GM21528 (cell line): ENCODE results near the gene GPANK1.
A peak's percentile ranks its signal among the peaks of the same experiment; 100 is the strongest.
"Not testable (repeated sequence)": the region's sequence is repeated elsewhere in the genome, so short reads cannot be mapped to it uniquely, and the experiment has no call there.

Source experiments
- ATAC-seq: cut with Tn5 transposase; IDR thresholded peaks from one replicate; pipeline ENCODE4 v1.9.1; 2021; ENCODE audit warnings: mild to moderate bottlenecking, moderate library complexity; ENCODE audit not compliant: unreplicated experiment, low FRiP score

Gene GPANK1

GRCh38 chr6:31664790-31665500, at the start of gene GPANK1:
TSS of gene GPANK1 (minus strand) at chr6:31664997. CDS start at chr6:31664478, 519 bp downstream.
- ATAC-seq: peak; percentile 42

DNA sequence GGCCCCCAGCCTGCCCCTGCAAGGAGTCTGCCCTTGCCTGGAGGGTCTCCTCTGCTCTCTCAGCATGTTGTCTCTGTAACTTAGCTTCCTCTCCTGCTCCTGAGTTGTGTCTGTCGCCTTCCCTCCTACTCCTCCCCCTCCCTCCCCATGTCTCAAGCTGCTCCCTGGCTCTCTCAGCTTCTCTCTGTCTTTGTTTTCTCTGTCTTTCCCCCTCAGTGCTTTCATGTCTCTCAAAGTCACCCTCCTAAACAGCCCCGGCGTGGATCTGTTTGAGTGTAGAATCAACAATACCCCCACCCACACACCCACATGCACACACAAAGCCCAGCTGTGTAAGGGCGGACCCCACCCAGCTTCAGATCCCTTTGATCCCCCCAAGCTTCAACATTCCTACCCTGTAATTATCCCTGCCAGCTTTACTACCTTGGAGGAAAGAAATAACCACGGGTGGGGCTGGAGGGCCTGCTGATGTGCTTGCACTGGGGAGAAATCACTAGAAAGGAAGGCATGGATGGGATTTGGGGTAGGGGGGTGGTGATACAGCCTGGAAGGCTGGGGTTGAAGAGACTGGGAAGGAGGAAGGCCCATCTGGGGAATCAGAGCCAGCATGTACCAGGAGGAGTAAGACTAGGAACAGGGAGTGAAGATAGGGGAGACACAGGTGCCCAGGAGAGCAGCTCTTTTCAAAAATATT, 49.3 kb upstream of the GPANK1 start:
- ATAC-seq: no peak

DNA sequence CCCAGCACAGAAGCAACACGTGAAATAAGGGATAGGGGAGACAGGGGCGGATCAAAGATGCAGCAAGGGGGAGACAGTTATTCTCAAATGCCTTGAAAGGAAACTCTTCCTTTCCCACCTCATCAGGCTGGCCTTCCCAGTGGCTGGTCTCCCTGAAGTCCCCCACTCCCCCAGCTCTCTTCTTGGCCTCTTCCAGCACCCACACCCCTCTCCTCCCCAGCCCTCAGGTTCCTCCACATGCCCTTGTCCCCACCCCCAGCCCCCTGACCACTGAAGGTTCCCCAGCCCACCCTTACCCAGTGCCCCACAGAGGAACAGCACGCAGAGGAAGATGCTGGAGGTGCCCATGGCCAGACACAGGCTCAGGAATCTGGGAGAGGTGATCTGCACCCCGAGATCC, 48.7 kb upstream of the GPANK1 start:
- ATAC-seq: no peak

GRCh38 chr6:31712296-31712695, 47.5 kb upstream of the GPANK1 start:
- no peak for ATAC-seq

DNA sequence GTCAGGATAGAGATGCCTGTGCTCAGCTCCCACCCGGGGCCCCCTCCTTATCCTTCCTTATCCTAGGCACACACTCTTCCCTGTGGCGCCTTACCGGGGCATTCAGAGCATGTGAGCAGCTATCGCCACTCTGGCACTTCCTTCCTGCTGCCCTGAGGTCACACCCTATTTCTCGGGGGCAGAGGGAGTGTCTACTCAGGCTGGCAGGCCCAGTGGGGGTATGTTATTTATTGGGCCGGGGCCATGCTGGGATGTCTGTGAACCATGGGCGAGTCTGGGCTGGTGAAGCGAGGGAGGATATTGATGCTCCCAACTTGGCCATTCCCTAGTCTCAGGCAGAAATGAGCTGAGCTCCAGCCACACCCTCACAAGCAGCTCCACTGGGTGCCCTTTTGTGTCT, 46.4 kb upstream of the GPANK1 start:
- ATAC-seq: no peak

- ATAC-seq: no peak
These were observed 45.9 kb upstream of the GPANK1 start for GRCh38 chr6:31710523-31711219.

DNA sequence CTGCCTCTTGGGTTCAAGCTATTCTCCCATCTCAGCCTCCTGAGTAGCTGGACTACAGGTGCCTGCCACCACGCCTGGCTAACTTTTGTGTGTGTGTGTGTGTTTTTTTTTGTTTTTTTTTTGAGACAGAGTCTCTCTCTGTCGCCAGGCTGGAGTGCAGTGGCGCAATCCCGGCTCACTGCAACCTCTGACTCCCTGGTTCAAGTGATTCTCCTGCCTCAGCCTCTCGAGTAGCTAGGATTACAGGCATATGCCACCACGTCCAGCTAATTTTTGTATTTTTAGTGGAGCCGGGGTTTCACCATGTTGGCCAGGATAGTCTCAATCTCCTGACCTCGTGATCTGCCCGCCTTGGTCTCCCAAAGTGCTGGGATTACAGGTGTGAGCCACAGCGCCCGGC, 44.4 kb upstream of the GPANK1 start:
- ATAC-seq: not testable (repeated sequence)

DNA sequence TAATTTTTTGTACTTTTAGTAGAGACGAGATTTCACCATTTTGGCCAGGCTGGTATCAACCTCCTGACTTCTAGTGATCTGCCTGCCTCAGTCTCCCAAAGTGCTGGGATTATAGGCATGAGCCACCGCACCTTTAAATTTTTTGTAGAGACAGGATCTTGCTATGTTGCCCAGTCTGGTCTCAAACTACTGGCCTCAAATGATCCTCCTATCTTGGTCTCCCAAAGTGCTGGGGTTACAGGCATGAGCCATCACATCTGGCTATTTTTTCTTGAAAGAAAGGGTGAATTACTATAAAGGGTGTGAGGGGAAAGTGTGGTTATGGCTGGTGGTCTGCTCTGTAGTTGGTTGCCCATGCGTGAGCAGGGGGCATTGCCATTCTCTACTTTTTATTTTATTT, 43.4 kb upstream of the GPANK1 start:
- no peak for ATAC-seq

DNA sequence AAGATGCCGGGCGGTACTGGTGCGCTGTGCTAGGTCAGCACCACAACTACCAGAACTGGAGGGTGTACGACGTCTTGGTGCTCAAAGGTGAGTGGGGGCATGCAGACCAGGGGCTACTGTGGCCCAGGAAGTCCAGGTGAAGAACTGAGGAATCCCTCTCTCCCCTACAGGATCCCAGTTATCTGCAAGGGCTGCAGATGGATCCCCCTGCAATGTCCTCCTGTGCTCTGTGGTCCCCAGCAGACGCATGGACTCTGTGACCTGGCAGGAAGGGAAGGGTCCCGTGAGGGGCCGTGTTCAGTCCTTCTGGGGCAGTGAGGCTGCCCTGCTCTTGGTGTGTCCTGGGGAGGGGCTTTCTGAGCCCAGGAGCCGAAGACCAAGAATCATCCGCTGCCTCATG, 42.9 kb upstream of the GPANK1 start:
- no peak for ATAC-seq

DNA sequence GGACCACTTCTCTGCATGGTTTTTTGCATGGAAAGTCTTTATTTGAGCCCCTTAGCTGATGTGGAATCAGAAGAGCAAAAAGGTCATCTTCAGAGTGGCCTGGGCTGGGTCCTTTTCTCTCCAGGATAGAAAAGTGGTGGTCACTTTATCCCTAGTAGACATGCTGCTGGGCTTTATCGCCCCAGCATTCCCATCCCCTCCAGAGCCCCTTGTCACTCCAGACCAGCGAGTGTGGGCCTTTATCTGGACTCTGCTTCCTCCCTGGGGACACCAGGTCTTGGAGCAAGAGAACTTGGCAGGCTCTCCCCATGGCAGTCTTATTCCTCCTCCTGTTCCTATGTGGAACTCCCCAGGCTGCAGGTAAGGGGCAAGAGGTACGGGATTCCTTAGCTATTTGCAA, 41.8 kb upstream of the GPANK1 start, which contains the start of gene LY6G6F:
Gene LY6G6F (plus strand): TSS at position 268 of the 400 bp plus-strand sequence. CDS start 41 bp downstream, at position 309.
- ATAC-seq: no peak

DNA sequence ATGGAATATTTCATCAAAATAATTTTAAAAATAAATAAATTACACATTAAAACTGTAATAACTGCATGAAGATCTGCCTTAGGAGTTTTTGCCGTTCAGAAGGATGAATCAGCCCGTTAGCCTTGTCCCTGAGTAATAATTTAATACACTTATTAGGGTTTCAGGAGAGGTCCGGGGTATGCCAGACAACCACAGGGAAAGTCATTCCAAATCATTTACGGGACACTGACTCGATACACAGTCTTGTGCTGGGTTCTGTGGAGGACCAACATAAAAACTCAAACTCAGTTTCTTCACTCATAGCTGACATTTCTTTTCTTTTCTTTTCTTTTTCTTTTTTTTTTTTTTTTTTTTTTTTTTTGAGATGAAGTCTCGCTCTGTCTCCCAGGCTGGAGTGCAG, 41.1 kb upstream of the GPANK1 start:
- no peak for ATAC-seq

- peak; percentile 86 for ATAC-seq
These were observed 38.3 kb upstream of the GPANK1 start, which contains the start of gene ABHD16A for GRCh38 chr6:31702819-31703716. TSS of gene ABHD16A (minus strand) at chr6:31703324. CDS start at chr6:31703281, 43 bp downstream.

DNA sequence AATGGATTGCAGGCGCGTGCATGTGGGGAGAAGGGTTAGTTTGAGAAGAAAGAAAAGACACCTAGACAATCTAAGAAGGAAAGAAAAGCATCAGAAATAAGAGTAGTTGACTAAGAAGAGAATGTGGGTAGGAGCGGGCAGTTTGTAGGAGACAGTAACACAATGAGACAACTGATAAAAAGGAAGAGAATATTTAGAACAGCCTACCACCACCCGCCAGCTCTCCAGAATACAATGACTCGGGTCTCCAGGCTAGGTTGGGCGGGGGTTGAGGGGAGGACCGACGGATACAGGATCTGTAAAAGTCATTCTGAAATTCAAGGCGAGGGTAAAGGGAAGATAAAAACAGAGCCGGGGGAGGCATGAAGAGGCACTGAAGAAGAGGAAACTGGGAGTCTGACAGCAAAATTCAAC, 37.6 kb upstream of the GPANK1 start:
- no peak for ATAC-seq

- no peak for ATAC-seq
These were observed 37.0 kb upstream of the GPANK1 start for GRCh38 chr6:31701666-31702404.

DNA sequence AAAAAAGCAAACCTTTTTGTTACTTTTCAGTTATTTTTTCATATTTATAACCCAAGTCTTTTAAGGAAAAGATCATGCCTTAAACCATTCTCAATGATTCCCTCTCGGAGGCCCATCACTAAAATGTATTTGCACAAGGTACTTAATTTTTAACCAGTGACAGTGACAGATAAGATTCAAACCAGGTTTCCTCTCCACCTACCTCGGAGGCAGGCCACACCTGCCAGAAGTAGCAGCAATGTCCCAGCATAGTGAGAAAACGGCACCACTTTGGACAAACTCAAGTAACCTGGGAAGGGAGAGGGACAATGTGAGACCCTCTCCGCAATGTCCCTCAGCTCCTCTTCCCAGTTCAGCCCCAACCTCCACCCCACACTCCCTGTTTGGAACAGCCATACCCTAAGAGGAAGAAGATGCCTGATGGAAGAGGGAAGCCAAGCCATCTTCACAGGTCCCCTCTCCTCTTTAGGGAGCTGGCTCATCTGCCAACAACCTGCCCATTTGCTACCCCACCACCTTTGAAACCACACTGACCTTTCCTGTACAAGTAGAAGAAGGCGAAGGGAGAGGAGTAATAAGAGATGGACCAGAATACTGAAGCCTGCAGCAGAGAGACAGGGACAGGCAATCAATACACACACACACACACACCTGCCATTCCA, 36.1 kb upstream of the GPANK1 start:
- no peak for ATAC-seq

GRCh38 chr6:31697555-31697954, 32.8 kb upstream of the GPANK1 start:
- ATAC-seq: no peak

DNA sequence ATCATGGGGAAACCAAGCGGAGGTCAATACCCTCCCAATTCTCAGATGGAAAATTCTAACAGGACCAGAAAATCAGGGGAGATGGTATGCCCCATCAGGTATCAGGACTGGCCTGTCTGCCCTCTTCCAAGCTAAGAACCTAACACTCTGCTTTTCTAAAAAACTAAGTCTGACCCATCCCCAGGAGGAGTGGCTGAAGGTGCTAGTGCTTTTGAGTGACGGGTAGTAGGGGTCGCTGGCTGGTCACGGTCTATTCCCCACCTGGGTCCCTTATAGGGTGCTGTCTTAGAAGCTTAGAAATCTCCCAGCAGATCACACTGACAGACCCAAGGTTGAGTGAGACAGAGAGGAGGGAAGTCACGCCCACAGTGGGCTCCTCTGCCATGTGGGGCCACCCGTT, 28.7 kb upstream of the GPANK1 start:
- ATAC-seq: no peak

- ATAC-seq: no peak
These were observed 28.1 kb upstream of the GPANK1 start for GRCh38 chr6:31692886-31693285.

GRCh38 chr6:31692353-31692752, 27.6 kb upstream of the GPANK1 start:
- ATAC-seq: no peak
